Kidney tubule cell (primary cell): Measurements from ENCODE around the gene PFKFB2.

Source experiments
- DNase-seq: peaks from one replicate; pipeline ENCODE4 v3.0.0-alpha.2; 2018; ENCODE audit warnings: low spot score

PFKFB2 gene

DNA sequence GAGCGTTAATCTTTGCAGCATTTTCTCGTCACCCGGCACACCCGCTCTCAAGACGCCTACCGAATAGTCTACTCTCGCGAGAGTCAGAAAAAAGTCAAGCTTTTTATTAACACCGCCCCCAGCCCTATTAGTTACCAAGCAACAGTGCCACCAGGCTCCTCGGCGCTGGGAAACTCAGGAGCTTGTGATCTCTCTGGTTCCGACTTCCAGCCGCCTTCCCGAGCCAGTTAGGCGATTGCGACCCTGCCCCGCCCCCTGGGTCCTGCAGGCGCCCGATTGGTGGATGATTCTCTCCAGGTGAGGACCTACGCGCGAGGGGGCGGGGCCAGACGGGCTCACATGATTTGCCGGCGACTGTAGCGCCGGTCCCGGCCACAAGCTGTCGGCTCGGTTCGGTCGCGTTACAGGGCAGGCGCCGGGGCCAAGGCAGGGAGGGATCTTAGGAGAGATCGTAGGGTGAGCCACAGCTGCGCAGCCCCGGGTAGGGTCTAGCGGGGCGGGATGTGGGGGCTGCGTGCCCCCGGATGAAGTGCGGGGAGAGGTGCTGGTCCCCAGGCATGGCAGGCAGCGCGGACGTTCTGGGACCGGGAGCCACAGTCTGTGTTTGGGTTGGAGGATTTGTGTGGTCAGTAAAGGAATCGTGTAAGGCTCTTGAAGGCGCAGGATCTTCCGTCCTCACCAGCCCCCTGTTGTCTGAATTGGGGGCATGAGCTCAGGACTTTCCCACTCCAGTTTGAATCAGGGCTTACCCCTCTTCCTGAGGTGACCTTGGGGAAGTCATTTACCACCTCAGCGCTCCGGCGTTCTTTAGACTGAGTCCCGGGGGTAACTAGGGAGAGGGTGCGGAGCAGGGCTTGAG lies at the start of gene PFKFB2:
Gene PFKFB2, plus strand, starts transcription at position 365 of the 859 bp plus-strand sequence. CDS start 1,443 bp downstream, outside the sequence.
- DNase-seq, result peak; percentile 100

DNA sequence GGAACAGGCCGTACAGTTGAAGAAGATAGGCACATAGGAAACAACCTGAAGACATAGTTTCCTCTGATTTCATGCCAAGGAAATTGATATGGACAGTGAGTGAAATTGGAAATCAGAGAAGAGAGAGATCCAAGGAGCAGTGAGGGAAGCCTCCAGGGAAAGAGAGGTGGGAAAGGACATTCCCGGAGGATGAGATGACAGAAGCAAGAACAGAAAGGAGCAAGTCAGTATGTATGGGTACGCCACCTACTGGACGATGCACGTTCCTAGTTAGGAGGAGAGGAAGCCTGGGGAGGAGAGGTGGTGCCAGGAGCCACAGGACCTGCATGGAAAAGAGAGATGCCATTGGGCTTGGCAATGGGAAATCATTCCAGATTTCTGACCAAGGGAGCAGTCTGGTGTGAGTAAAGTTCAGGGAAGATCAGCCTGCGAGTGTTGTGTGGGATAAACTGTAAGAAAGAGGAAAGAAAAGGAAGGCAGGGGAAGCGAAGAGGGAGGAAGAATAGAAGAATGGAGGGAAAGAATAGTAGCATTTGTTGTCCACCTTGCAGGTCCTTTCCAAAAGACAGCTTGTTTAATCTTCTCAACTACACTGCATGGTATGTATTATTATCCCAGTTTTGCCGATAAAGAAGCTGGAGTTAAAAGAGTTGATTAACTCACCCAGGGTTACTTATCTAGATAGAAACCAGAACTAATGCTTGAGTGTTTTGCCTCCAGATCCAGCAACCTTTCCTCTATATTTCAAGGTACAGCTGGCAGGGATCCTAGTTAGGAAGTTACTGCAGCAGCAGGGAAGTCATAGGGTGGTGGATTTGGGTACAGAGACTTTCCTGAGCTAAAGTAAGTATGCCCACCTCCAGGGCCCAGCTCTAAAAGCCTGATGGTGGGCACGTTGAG lies 47.9 kb upstream of the PFKFB2 start:
- DNase-seq, result peak; percentile 85

DNA sequence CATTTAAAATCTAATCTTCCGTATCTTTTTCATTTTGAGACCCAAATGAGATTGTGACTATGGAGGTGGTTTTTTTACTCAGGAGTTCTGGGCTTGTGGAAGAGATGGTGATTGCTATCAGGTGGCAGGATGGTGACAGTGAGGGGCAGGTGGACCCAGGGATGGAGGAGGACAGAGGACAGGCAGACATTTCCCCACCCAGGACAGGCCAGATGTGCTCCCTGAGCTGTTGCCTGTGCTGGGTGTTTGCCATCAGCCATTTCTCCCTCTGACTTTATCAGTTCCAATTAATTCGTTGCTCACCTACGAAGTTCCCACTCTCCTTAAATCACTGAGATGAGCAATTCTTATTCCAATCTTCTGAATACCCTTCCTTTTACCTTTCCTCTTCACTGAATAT lies 47.0 kb upstream of the PFKFB2 start:
- no peak for DNase-seq

DNA sequence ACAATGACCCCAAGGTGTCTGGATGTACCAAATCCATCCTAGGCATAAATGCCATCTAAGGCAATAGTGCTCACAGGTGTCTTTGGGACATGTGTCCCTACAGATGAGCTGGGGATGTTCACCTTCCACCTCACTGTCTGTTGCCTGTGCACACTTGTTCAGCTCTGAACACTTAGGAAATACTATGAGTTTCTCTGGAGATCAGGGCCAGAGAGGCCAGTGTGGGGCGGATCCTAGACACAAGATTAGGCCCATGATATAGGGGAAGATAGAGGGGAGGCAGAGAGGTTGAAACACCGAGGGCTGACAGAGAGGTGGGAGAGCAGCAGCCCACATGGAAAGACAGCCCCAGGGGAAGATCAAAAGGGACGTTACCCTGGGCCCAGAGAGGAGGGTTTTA lies 46.2 kb upstream of the PFKFB2 start:
- DNase-seq, result no peak

DNA sequence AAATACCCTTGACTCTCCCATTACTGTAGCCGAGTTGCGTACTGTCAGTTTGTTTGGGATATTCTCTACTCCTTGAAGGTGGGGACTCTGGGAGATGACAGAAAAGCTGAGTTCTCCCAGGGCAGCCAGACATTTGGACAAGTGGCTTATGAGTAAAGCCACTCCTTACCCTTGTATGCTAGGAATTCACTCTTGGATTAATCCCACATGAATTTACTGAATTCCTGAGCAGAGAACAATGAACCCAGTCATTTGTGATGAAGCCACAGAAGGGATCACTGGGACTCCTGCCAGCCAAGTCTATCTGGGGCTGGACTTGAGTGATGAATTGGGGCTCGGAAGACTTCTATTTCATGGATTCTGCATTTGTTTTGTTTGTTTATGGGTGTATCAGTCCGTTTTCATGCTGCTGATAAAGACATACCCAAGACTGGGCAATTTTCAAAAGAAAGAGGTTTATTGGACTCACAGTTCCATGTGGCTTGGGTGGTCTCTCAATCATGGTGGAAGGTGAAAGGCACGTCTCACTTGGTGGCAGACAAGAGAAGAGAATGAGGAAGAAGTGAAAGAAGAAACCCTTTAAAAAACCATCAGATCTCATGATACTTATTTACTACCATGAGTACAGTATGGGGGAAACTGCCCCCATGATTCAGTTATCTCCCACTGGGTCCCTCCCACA lies 45.6 kb upstream of the PFKFB2 start:
- peak; percentile 98 for DNase-seq

DNA sequence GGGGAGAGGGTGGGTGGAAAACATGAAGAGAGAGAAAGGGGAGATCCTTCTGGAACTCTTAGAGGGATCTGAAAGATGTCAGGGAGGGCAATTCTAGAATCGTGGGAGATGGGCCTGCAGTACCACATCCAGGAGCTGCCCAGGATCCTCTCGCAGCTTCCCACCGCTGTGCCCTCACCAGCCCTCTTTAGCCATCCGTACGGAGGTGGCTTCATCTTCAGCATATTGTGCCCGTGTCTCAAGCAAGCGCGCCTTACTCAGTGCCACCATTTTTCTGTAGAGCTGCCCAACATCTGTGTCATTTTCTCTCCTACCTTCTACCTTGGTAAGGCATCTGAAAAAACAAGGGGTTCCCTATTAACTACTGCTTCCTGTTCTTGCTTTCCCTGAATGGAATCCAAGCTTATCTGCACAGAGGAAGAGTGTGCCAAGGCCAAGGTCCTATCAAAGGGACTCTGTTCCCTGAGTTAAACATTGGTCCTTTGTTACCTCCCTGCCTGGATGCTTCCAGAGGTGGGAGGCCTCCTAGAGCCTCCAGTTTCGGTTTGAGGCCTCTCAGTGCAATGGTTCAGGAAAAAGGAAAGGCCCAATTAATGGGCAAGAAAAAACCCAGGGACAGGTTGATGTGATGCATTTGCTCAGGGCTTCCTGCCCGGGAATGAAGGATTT lies 43.8 kb upstream of the PFKFB2 start:
- DNase-seq, result no peak

DNA sequence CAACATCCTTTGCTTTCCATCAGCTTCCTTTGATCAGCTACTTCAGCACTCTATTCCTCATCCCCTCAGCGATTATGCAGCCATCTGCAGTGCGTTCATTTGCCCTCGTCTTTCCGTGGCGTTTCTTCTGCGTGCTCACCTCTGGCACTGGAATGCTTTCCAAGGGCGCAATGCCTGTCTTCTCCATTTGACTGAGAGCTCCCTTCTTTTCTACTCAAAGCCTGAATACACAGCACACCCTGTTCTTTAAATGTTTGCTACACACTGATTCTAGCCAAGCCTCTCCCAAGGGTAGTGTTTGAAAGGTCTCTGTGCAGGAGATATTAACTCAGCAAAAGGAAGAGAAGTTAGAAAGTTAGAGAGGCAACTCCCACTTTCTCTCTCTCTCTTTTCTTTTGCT lies 43.1 kb upstream of the PFKFB2 start:
- DNase-seq, result no peak

DNA sequence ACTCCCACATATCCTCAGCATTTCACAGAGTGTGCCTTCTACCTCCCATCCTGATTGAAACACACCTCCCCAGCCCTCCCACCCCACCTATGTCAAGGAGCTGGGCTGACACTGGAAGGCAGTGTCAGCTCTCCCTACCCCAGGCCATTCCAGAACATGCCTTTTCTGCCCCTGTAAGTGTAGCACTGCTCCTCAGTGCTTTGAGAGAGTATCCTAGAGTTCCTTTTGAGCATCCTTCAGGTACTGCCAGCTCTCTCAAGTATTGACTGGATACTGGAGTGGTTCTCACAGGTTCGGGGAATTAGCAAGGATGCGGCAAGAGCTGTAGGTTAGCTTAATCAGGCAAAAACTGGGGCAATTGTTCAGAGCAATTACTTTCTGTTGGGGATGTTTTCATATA lies 42.3 kb upstream of the PFKFB2 start:
- no peak for DNase-seq

DNA sequence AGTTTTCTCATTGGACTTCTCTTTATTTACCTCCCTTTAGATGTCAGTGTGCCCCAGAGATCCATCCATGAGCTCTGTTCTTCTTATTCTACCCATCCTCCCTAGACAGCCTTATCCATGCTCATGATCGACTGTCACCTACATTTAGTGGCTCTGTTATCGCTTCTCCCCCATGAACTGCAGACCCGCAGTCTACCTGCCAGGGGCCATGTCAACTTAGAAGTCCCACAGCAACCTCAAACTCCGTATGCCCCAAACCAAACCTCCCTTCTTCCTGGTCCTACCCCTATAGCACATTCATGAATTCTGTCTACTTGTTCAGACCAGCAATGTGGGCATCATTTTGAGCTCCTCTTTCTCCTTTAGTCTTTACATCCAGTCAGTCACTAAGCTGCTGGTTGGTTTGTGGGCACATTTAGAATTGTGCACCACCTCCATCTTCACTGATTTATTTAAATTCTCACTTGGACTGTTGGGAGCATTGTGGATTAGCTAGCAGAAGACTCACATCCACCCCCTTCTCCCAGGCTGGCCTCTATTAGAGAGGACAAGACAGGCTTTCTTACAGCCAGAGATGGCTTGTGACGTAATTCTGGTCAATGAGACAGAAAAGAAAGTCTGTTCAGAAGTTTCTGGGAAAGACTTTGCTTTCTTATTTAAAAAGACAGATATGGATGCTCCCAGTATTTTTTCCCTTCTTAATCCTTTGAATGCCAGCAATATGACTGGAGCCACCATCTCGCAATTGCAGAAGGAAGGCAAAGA lies 39.6 kb upstream of the PFKFB2 start:
- no peak for DNase-seq

DNA sequence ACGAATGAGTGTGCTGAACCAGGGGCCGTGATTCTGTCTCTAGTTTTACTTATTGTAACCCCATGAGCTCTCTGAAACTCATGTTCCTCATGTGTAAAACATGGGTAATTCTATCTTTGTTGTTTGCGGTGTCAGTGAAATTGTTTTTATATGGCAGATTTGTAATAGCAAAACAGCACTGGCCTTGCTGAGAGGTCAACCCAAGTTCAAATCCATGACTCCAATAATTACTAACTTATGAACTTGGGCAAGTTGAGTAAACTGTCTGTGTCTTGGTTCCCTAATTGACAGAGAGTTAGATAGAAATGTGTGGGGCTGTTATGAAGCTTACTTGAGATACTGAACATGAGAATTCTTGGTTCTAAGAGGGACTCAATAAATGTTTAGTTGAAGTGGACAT lies 38.3 kb upstream of the PFKFB2 start:
- no peak for DNase-seq

DNA sequence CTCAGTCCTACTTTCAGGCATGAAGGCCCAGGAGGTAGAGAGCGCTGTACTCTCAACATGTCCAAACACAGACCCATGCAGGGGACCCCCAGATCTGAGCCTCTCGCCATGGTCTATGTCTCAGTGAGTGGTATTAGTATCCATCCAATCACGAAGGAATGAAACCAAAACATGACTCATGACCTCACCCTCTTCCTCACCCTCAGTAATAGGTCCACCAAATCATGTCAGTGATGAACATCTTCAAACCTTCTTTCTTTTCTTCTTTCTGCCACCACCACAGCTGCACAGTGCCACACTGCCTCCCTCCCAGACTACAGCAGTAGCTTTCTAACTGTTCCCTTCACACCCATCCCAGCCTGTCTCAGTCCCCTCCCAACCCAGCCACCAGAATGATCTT lies 37.3 kb upstream of the PFKFB2 start:
- DNase-seq, result no peak

DNA sequence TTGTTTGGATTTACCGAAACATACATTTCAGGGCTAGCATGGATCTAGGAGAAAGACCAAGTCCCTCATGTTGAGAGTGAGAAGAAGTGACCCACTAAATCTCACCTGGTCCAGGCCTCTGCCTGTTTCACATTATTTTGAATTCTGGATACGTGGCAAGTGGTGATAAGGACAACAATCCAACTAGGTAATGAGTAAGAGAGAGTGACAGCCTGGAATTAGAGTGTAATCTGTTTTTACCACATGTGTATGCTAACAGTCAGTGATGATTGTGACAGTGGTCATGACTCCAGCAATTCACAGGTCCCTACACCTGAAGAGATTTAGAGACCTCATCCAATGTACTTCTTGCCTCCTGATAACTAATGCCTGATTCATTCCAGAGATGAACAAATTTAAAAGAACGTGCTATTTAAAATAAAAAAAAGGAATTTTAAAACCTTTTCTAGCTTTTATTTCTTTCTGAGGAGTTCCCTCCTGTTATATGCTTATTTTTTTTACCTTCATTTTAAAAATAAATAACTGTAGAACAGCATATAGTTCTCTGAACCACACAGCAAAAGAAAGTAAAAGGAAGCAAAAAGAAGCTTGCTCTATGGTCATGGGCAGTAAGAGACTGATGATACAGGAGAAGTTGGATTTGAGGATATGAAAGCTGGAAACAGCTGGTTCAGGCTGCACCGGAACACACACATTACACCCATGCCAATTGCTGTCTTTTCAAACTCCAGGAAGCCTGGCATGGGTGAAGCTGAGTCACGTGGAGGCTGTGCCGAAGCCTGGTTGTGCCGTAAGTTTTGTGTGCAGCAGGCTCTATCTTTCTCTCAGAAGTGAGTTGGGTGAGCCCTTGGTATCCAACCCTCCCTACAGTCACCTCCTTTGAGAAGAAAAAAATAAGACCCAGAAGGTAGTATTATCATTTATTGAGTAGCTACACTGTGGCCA lies 35.2 kb upstream of the PFKFB2 start:
- DNase-seq, result peak; percentile 67

DNA sequence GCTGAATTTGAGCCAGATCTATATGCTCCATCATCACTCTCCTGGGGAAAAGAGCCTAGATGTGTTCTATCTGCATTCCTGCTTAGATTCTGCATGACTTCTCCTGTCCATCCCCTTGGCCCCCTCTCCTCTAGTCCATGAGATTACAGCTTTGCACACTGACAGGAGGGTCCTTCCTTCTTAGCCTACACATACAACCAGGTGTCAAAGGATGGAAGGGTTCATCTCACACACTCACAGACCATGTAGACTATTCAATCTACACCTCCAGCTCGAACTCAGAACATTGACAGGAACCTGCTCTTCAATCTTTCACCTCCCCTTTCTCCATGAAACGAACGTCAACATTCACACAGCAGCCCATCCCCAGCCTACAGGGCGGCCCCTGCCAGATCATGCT lies 34.4 kb upstream of the PFKFB2 start:
- DNase-seq, result no peak

DNA sequence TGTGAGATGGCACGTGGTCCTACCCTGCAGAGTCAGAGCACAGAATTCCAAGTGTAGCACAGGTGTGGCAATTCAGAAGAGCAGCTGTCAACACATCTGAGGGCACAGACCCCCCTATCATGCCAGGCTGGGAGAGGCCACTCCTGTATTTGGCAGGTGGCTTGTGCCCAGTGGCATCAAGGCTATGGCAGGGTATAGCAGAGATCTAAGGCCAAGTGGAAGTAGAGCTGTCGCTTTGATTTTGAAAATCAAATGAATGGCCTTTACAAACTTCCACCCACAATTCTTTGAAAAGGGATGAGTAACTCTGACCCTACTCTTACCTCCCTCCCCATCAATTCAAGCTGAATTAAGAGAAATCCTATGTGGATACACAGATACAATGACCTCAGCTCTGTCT lies 33.9 kb upstream of the PFKFB2 start:
- DNase-seq, result no peak

DNA sequence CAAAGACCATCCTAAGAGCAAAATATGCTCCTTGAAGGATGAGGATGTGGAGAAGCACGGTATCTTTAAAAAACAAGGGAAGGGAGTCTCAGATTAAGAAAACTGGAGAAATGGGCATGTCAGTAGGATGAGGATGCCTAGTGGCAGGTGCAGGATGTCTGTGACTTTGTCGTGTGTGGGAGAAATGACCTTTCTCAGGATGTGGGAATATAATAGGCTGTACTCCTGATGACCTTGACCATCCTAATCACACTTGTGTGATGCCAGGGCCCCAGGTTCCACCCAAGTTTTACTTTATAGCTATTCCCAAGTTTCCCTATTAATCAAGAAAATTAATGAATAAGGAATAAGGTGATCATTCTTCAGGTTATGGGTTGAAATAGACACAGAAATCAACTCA lies 33.4 kb upstream of the PFKFB2 start:
- DNase-seq, result no peak

DNA sequence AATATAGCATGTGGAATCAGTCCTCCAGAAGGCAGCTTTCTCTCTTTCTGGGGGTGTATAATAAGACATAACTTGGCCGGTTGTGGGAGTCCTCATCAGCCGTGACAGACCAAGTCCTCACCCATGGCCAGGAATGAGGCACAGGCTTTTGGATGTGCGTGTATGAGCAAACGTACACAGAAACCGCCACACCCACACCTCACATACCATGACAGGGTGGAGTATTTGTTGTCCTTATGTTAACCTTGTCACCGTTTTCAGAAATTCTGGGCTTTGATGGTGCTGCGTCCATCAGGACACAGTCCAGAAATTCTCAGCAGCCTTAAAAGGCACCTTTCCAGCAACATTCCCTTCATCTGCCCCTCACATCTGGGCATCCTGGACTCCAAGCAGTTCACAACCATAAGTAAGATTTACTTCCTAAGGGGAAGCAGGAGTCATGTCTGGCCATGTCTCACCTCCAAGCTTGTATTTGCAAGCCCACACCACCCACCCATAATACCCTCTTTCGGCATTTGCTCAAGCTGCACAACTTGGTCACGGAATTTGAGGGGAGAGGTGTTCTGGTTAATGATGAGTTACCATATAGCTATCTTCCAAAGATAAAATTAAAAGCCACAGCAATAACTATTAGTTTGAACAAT lies 32.9 kb upstream of the PFKFB2 start:
- peak; percentile 56 for DNase-seq

DNA sequence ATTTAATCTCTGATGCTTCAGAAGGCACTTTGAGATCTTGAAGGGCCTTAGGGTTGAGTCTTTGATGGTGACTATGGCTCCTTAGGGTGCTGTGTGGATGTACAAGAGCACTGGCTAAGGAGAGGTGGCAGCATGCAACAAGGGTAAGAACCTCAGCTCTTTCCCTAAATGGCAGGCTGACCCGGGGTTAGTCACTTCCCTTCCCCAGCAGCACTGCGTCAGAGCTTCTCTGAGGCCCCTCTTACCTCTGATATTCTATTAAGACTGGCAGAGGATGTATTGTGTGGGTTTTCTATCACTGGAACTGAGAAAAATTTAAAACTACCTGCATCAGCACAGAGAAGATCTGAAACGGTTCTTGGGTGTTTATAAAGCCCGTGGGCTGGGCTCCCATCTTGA lies 32.4 kb upstream of the PFKFB2 start:
- no peak for DNase-seq

DNA sequence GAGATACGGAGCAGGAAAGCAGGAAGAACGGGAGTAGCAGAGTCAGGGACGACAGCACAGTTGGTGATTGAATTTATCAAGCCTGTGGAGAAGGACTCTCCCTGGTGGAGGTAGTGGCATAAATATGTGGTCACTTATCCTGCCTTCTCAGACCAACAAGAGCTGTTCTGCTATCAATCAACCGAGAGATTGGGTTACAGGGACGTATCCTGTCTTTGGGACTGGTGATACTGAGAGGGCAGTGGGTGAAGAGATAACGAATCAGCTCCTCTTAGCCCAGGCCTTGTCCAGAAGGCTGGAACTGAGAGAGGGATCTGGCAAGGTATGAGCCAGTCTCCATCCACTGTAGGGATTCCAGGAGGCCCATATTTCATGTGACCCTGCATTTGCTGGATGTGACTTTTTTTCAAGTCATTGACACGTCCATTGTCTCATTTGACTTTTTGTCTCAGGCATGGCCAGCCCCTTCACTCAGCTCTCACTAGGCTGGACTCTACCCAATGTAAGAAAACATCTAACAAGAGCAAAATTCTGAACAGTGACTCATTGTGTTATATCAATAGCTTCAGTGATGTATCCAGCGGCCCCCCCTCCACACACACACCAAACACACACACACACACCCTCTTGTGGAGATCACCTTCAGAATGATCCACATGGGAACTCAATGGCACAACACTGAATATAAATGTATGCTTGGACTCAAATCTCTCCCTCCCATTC lies 31.8 kb upstream of the PFKFB2 start:
- DNase-seq, result no peak
